Activated CD8-positive, alpha-beta T cell treated with anti-CD3 and anti-CD28 coated beads for 36 hours (primary cell): ENCODE results near the gene CYP1A1. TPM values are rescaled to one million over a fixed set of nuclear protein-coding genes. Genes with fewer than 3 reads are reported as not detected.

Experiments
- ATAC-seq: fragments of 200-7000 bp; cut with Tn5 transposase; one replicate; pipeline ENCODE4 v1.10.0; 2021; ENCODE audit warnings: mild to moderate bottlenecking, moderate library complexity
- CTCF ChIA-PET: fragments of 350-600 bp; sonication (Branson Sonifier 250); formaldehyde crosslinking; loops from one replicate; lab custom pipeline; 2021; ENCODE audit warnings: antibody characterized with exemption; lab: Charles Lee
- POLR2A ChIA-PET: fragments of 350-600 bp; sonication (Branson Sonifier 250); formaldehyde crosslinking; loops from one replicate; lab custom pipeline; 2021; ENCODE audit warnings: antibody characterized with exemption; lab: Charles Lee
- DNase-seq: peaks from one replicate; pipeline ENCODE4 v3.0.0-alpha.2; 2020
- H3K27ac Mint-ChIP-seq: one replicate; pipeline ENCODE4 v1.8.0; 2021; ENCODE audit warnings: mild to moderate bottlenecking, mixed read lengths
- H3K27me3 Mint-ChIP-seq: one replicate; pipeline ENCODE4 v1.8.0; 2021; ENCODE audit warnings: mixed read lengths
- H3K36me3 Mint-ChIP-seq: one replicate; pipeline ENCODE4 v1.8.0; 2021; ENCODE audit warnings: low read depth, mixed read lengths
- H3K4me1 Mint-ChIP-seq: one replicate; pipeline ENCODE4 v1.8.0; 2021; ENCODE audit warnings: low read depth, mixed read lengths
- H3K4me3 Mint-ChIP-seq: one replicate; pipeline ENCODE4 v1.8.0; 2021; ENCODE audit warnings: mild to moderate bottlenecking, moderate library complexity, mixed read lengths
- H3K9me3 Mint-ChIP-seq: one replicate; pipeline ENCODE4 v1.8.0; 2021; ENCODE audit warnings: mixed read lengths
- CTCF ChIP-seq: fragments of 200-600 bp; IDR thresholded peaks from one replicate; pipeline ENCODE4 v1.8.0; 2022; ENCODE audit warnings: antibody characterized with exemption, mild to moderate bottlenecking
- intact Hi-C: fragments of 100-400 bp; cut with micrococcal nuclease; formaldehyde crosslinking; loops from one replicate; pipeline ENCODE4 v1.10.0; 2022
- total RNA-seq, 2 experiments: library from RNA; stranded (reverse); gene quantifications; one replicate each; pipeline ENCODE4 v1.2.3, GENCODE V29; 2021

The CYP1A1 gene
- total RNA-seq, 2 experiments from 2014 or later, result 4.3 to 4.9 TPM

DNA sequence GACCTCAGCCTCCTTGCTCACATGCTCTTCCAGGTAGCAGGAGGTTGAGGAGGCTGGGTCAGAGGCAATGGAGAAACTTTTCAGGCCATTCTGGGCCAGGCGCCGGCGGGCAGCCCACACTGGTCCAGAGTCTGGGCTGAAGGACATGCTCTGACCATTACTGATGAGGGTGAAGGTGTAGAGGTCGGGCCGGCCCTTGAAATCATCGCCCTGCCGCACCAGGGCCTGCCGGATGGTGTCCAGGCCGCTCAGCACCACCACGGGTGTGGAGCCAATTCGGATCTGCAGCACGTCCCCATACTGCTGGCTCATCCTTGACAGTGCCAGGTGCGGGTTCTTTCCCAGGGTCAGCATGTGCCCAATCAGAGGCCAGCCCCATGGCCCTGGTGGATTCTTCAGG is 2.7 kb downstream of the CYP1A1 start:
- ChIA-PET POLR2A (no interaction called here), CTCF (no interaction called here)
- peaks cover 11% of the 10 kb centered on the region for H3K27me3 Mint-ChIP-seq
- DNase-seq, result no peak
- H3K4me3 Mint-ChIP-seq, result no peak overlapping the region
- peaks cover 9% of the 10 kb centered on the region for H3K4me1 Mint-ChIP-seq
- intact Hi-C loops, result no loop called here
- no peak for TF ChIP-seq CTCF
- no peaks in the 10 kb centered on the region for H3K9me3 Mint-ChIP-seq
- H3K36me3 Mint-ChIP-seq, result no peaks in the 10 kb centered on the region
- no peak for ATAC-seq
- no peak overlapping the region for H3K27ac Mint-ChIP-seq

GRCh38 chr15:74716651-74717050 is 8.7 kb downstream of the CYP1A1 start:
- no peaks in the 10 kb centered on the region for H3K4me1 Mint-ChIP-seq
- no peak for TF ChIP-seq CTCF
- intact Hi-C loops, result no loop called here
- no peak overlapping the region for H3K4me3 Mint-ChIP-seq
- no peaks in the 10 kb centered on the region for H3K9me3 Mint-ChIP-seq
- no peak overlapping the region for H3K27ac Mint-ChIP-seq
- no peaks in the 10 kb centered on the region for H3K36me3 Mint-ChIP-seq
- no peaks in the 10 kb centered on the region for H3K27me3 Mint-ChIP-seq
- CTCF ChIA-PET, result interaction anchor here (1.3 kb wide), 1 partner anchor 82 kb away, joined by 3 read pairs; no protein-coding TSS in a partner anchor
- DNase-seq (no peak), ATAC-seq (no peak)
- POLR2A ChIA-PET, result no interaction called here

- no peaks in the 10 kb centered on the region for H3K9me3 Mint-ChIP-seq
- DNase-seq (no peak), ATAC-seq (no peak)
- CTCF ChIA-PET, result no interaction called here
- no peak for TF ChIP-seq CTCF
- intact Hi-C loops, result no loop called here
- H3K4me3 Mint-ChIP-seq, result no peak overlapping the region
- no peak overlapping the region for H3K27ac Mint-ChIP-seq
- peaks cover 2% of the 10 kb centered on the region for H3K27me3 Mint-ChIP-seq
- peaks cover 5% of the 10 kb centered on the region for H3K4me1 Mint-ChIP-seq
- H3K36me3 Mint-ChIP-seq, result no peaks in the 10 kb centered on the region
- POLR2A ChIA-PET, result no interaction called here
Measured at GRCh38 chr15:74712311-74712710, 13.0 kb downstream of the CYP1A1 start.

DNA sequence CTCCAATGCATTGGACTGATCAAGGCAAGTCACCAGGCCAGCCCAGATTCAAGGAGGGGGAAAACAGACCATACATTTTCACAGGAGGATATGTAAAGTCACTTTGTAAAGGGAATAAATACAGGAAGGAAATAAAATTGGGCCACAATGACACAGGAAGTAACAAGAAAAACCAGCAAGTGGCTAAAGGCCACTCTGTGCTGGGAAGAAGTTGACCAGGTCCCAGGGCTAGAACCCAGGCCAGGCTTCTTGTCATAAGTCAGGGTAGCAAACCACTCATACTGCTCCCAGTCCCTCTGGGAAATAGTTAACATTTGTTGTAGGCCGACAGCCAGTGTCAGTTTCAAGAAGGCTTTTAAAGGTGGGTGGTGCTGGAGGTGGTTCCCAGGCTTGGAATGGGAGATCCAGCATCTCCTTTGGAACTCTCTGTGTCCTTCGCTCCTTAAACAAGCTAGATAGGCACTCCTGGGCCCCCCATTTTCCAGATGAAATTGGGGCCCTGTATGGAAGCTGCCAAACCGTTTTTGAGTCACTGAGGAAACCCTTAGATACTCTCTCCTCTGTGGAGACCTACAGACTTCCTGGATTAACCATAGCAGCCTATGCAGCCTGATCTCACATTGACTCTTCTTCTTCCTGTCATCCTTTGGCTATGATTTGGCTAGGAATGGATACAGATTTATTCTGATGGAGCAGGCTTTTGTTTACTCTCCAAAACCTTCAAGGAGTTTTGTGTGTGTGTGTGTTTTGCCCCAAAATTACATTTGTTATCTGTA is 14.8 kb downstream of the CYP1A1 start:
- no peaks in the 10 kb centered on the region for H3K9me3 Mint-ChIP-seq
- H3K36me3 Mint-ChIP-seq, result no peaks in the 10 kb centered on the region
- ATAC-seq (no peak), DNase-seq (no peak)
- intact Hi-C loops, result no loop called here
- no peak overlapping the region for H3K4me3 Mint-ChIP-seq
- POLR2A ChIA-PET, result interaction anchor here (0.7 kb wide), 1 partner anchor 10 kb away, joined by 3 read pairs; no protein-coding TSS in a partner anchor
- H3K27ac Mint-ChIP-seq, result no peak overlapping the region
- H3K27me3 Mint-ChIP-seq, result peaks cover 7% of the 10 kb centered on the region
- CTCF ChIA-PET, result no interaction called here
- TF ChIP-seq CTCF, result no peak
- H3K4me1 Mint-ChIP-seq, result peaks cover 5% of the 10 kb centered on the region

GRCh38 chr15:74709892-74710291 is 15.4 kb downstream of the CYP1A1 start:
- Mint-ChIP-seq H3K4me1 (peaks cover 5% of the 10 kb centered on the region), H3K4me3 (no peak overlapping the region), H3K36me3 (no peaks in the 10 kb centered on the region), H3K9me3 (no peaks in the 10 kb centered on the region), H3K27ac (no peak overlapping the region), H3K27me3 (peaks cover 9% of the 10 kb centered on the region)
- CTCF ChIA-PET, result no interaction called here
- POLR2A ChIA-PET, result interaction anchor here (0.7 kb wide), 1 partner anchor 10 kb away, joined by 3 read pairs; no protein-coding TSS in a partner anchor
- no peak for TF ChIP-seq CTCF
- ATAC-seq (no peak), DNase-seq (no peak)
- intact Hi-C loops, result no loop called here
